ENCODE results near the gene CORO2A. TPM values are rescaled to one million over a fixed set of nuclear protein-coding genes. Genes with fewer than 3 reads are reported as not detected.

CORO2A gene
- polyA plus RNA-seq, 1 of the 3 experiments (the other 2 are of a cell fraction) = 2.3 TPM

DNA sequence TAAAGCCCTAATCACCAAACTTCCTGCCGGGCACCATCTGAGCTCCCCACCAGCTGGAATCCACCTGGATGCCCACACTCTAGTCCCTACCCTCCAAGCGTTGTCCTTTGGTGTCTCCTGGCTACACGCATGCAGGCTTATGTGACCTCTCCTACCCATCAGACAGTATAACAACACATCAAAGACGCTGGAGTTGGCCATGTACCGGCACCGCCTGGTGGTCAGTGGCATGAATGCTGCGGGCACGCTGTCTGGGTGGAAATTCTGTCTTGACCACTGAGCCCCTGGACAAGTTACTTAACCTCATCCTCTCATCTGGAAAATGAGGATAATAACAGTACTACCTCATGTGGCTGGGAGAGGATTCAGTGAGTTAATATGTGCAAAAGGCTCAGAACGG lies 23.4 kb upstream of the CORO2A start:
- H3K9ac ChIP-seq = no peak overlapping the region
- no peak for TF ChIP-seq RCOR1 (IDR thresholded peaks at IDR 0.05; ENCODE audit: low read length)
- peak; percentile 73 for TF ChIP-seq RAD21 (IDR thresholded peaks at IDR 0.05; ENCODE audit: low read length)
- TF ChIP-seq, protein P1, sequence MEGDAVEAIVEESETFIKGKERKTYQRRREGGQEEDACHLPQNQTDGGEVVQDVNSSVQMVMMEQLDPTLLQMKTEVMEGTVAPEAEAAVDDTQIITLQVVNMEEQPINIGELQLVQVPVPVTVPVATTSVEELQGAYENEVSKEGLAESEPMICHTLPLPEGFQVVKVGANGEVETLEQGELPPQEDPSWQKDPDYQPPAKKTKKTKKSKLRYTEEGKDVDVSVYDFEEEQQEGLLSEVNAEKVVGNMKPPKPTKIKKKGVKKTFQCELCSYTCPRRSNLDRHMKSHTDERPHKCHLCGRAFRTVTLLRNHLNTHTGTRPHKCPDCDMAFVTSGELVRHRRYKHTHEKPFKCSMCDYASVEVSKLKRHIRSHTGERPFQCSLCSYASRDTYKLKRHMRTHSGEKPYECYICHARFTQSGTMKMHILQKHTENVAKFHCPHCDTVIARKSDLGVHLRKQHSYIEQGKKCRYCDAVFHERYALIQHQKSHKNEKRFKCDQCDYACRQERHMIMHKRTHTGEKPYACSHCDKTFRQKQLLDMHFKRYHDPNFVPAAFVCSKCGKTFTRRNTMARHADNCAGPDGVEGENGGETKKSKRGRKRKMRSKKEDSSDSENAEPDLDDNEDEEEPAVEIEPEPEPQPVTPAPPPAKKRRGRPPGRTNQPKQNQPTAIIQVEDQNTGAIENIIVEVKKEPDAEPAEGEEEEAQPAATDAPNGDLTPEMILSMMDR (IDR thresholded peaks at IDR 0.05) = peak; percentile 58
- no peak for TF ChIP-seq SIN3A (IDR thresholded peaks at IDR 0.05; ENCODE audit: borderline replicate concordance, low read depth, low read length)
- no peak for TF ChIP-seq RFX5 (IDR thresholded peaks at IDR 0.05; ENCODE audit: low read length)
- TF ChIP-seq SMC3 (IDR thresholded peaks at IDR 0.05; ENCODE audit: low read depth, low read length) = peak; percentile 78
- no peaks in the 10 kb centered on the region for H3F3A ChIP-seq (replicated peaks; ENCODE audit: insufficient read depth)
- WGBS (ENCODE audit: low lambda C conversion rate) = 91% methylated on average over 9 of the region's 9 CpGs
- H2AFZ ChIP-seq (ENCODE audit: low read depth) = no peak overlapping the region
- ChIA-PET POLR2A (no interaction called here), CTCF (interaction anchor here (0.7 to 4.8 kb wide), 16 partner anchors 9 to 559 kb away, joined by 3 to 25 read pairs (median 5); partner anchors contain the start of genes TBC1D2 and TRIM14)
- H3K4me2 ChIP-seq = no peak overlapping the region
- peaks cover 0 to 2% of the 10 kb centered on the region in 2 experiments for H3K36me3 ChIP-seq (replicated peaks in 1 of 2; ENCODE audit: control insufficient read depth in 1 of 2, insufficient read depth in 2 of 2, low read length in 1 of 2)
- no peaks in the 10 kb centered on the region for H3K9me3 ChIP-seq
- H3K4me1 ChIP-seq (ENCODE audit: control insufficient read depth in 1 of 2, insufficient read depth in 2 of 2, low read depth in 1 of 2, low read length in 1 of 2) = no peaks in the 10 kb centered on the region
- no peaks in the 10 kb centered on the region for H3K27me3 ChIP-seq (ENCODE audit: insufficient read depth)
- H3K4me3 ChIP-seq (ENCODE audit: low read depth in 2 of 2, low read length in 1 of 2) = no peak overlapping the region
- no peak overlapping the region for H3K27ac ChIP-seq (ENCODE audit: low read depth in 2 of 2, low read length in 1 of 2)
- no peaks in the 10 kb centered on the region for H3K9me2 ChIP-seq
- peak; percentile 82 for DNase-seq
- no peaks in the 10 kb centered on the region for H4K20me1 ChIP-seq (ENCODE audit: insufficient read depth)
- H3K79me2 ChIP-seq (ENCODE audit: insufficient read depth) = no peaks in the 10 kb centered on the region

- no peaks in the 10 kb centered on the region for H3F3A ChIP-seq (replicated peaks; ENCODE audit: insufficient read depth)
- 76% methylated on average over 5 of the region's 5 CpGs for WGBS (ENCODE audit: low lambda C conversion rate)
- H3K4me2 ChIP-seq = no peak overlapping the region
- DNase-seq = no peak
- CTCF ChIA-PET = interaction anchor here (0.7 to 4.8 kb wide), 14 partner anchors 9 to 295 kb away, joined by 3 to 25 read pairs (median 5); partner anchors contain the start of genes TBC1D2 and TRIM14
- H4K20me1 ChIP-seq (ENCODE audit: insufficient read depth) = no peaks in the 10 kb centered on the region
- no peaks in the 10 kb centered on the region for H3K27me3 ChIP-seq (ENCODE audit: insufficient read depth)
- no peaks in the 10 kb centered on the region for H3K79me2 ChIP-seq (ENCODE audit: insufficient read depth)
- no peaks in the 10 kb centered on the region for H3K4me1 ChIP-seq (ENCODE audit: control insufficient read depth in 1 of 2, insufficient read depth in 2 of 2, low read depth in 1 of 2, low read length in 1 of 2)
- no peaks in the 10 kb centered on the region for H3K9me2 ChIP-seq
- no peak for TF ChIP-seq USF2 (IDR thresholded peaks at IDR 0.05; ENCODE audit: borderline replicate concordance, low read depth, low read length)
- TF ChIP-seq RXRA (IDR thresholded peaks at IDR 0.05; ENCODE audit: borderline replicate concordance, low read depth) = no peak
- TF ChIP-seq FOXJ3 (CRISPR knock-in tag; IDR thresholded peaks at IDR 0.05) = no peak
- no peak for TF ChIP-seq MEF2A (IDR thresholded peaks at IDR 0.05; ENCODE audit: borderline replicate concordance, low read depth)
- TF ChIP-seq SIN3A (IDR thresholded peaks at IDR 0.05; ENCODE audit: borderline replicate concordance, low read depth, low read length) = no peak
- no peak for TF ChIP-seq EP300 (IDR thresholded peaks at IDR 0.05; ENCODE audit: borderline replicate concordance in 1 of 2, low read depth in 1 of 2, low read length in 1 of 2)
- TF ChIP-seq GATA2 (CRISPR knock-in tag; IDR thresholded peaks at IDR 0.05) = no peak
- TF ChIP-seq NFIC (IDR thresholded peaks at IDR 0.05; ENCODE audit: borderline replicate concordance) = no peak
- TF ChIP-seq TEAD4 (IDR thresholded peaks at IDR 0.05; ENCODE audit: borderline replicate concordance, insufficient read depth) = no peak
- TF ChIP-seq YY1 (IDR thresholded peaks at IDR 0.05; ENCODE audit: low read depth) = no peak
- TF ChIP-seq POLR2AphosphoS5 (IDR thresholded peaks at IDR 0.05; ENCODE audit: low read depth, low read length) = no peak
- no peak for TF ChIP-seq MAX (IDR thresholded peaks at IDR 0.05; ENCODE audit: low read depth)
- no peak overlapping the region for H3K9ac ChIP-seq
- H3K36me3 ChIP-seq (replicated peaks in 1 of 2; ENCODE audit: control insufficient read depth in 1 of 2, insufficient read depth in 2 of 2, low read length in 1 of 2) = no peaks in the 10 kb centered on the region
- POLR2A ChIA-PET = no interaction called here
- H3K27ac ChIP-seq (ENCODE audit: low read depth in 2 of 2, low read length in 1 of 2) = no peak overlapping the region
- no peaks in the 10 kb centered on the region for H3K9me3 ChIP-seq
- H3K4me3 ChIP-seq (ENCODE audit: low read depth in 2 of 2, low read length in 1 of 2) = no peak overlapping the region
- H2AFZ ChIP-seq (ENCODE audit: low read depth) = no peak overlapping the region
Observed at GRCh38 chr9:98215271-98215670, 22.8 kb upstream of the CORO2A start.
